HG03060 (cell line): ENCODE data around the gene SP140L.
"Not testable (repeated sequence)": the region's sequence is repeated elsewhere in the genome, so short reads cannot be mapped to it uniquely, and the experiment has no call there.

Experiments
- ATAC-seq: cut with Tn5 transposase; IDR thresholded peaks from one replicate; pipeline ENCODE4 v1.9.1; 2021; ENCODE audit warnings: low read depth, moderate number of reproducible peaks; ENCODE audit not compliant: unreplicated experiment

The SP140L gene

GRCh38 chr2:230358305-230358704 is 31.3 kb downstream of the SP140L start:
- ATAC-seq = no peak

- ATAC-seq = no peak
These were observed 33.0 kb downstream of the SP140L start for GRCh38 chr2:230360028-230360427.

DNA sequence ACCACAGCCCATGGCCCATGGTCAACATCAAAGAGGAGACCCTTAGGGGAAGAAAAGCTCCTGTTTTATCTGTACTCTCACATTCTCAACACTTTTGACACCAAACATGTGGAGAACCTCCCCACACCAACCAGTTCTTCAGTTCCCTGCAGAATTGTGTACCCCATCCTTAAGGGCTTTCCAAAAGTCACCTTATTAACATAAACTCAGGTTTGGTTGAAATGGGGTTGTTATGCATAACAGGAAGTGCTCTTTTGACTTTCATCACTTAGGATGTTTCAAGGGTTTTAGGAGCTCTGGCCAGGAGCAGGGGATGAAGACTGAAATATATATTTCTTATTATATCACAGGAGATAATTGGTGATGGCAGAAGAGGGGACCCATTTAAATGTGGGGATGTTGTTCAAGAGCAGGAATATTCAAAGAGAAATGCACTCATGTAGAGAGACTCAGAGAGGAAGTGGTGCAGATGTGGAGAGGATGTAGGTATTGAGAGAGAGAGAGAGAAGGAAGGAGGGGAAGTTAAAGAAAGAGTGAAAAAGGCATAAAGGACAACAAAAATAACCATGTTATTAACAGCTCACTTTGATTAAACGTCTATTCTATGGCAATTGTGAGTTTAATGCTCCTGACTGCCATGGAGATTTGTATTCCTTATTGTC is 35.2 kb downstream of the SP140L start:
- ATAC-seq = no peak

DNA sequence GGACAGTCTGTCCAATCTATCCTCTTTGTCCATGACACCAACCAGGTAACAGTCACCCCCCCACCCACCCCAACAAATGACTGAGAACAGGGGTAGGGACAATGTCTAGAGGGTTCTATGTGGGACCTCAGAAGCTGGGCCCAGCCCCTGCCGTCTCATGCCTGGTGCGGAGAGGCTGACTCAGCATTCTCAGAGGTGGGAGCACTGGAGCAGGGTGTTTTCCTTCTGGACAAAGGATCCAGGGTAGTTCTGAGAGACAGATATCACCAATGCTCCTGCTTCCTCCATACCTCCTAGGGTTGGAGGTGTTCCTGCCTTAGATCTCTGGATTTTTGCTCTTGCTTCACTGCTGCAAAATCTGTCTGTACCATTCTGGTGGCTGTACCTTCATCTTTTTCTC is 55.1 kb downstream of the SP140L start:
- no peak for ATAC-seq

DNA sequence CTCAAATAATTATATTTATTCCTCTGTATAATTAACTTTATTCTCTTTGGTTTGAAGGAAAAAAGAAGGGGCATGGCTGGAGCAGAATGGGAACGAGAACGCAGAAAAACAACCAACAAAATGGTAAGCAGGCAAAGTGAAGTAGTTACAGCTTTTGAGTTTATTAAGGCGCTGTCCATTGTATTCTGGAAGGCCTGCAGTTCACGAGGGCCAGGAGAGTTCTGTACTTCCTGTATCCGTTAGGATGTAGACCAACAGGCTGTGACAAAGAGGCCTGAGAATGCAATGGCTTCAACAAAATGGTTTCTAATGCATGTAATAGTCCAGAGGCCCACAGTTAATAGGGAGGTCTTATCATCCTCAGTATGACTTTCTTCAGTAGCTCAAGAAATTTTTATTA is 56.5 kb downstream of the SP140L start:
- ATAC-seq = no peak

GRCh38 chr2:230384986-230385385 is 58.0 kb downstream of the SP140L start:
- ATAC-seq = no peak

GRCh38 chr2:230394301-230394700 is 67.3 kb downstream of the SP140L start:
- ATAC-seq = no peak

GRCh38 chr2:230398698-230399097 is 71.7 kb downstream of the SP140L start:
- ATAC-seq = not testable (repeated sequence)

- ATAC-seq = no peak
These were observed 73.0 kb downstream of the SP140L start for GRCh38 chr2:230400041-230400440.

DNA sequence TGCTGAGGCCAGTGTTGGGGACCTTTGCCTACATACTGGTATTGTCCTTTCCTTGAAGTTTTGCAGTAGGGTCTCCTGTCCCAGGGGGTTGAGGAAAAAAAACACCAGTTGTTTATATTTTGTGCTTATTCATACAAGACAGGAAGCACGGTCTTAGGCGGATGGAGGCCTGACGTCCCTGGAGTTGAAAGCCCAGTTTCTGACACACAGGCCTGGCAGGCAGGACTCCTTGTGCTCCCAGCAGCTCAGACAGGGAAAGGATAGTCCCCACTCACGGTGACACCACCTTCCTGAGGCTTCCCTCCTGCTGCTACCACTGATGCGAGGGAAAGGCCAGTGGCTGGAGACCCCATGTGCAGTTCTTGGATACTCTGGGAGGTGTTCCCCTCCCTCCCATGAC is 73.5 kb downstream of the SP140L start:
- no peak for ATAC-seq

GRCh38 chr2:230401026-230401425 is 74.0 kb downstream of the SP140L start:
- not testable (repeated sequence) for ATAC-seq

- ATAC-seq = no peak
These were observed 76.8 kb downstream of the SP140L start for GRCh38 chr2:230403746-230404145.

DNA sequence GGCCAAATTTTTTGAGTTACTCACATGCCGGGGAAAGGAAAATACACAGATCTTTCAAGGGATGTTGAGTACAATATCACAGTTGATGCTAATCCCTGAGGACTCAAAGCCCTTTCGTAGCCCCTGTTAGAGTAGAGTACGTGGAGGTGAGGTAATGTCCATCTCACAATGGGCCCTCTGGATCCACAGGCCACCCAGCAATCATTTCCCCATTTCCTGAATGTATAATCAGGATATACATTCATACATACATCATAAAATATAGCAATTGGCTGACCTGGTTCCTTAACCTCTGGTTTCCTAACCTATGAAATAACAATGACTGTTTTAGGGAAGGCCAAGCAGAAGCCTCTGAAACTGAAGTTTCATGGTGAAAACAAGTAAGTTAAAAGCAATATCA is 78.8 kb downstream of the SP140L start:
- no peak for ATAC-seq

DNA sequence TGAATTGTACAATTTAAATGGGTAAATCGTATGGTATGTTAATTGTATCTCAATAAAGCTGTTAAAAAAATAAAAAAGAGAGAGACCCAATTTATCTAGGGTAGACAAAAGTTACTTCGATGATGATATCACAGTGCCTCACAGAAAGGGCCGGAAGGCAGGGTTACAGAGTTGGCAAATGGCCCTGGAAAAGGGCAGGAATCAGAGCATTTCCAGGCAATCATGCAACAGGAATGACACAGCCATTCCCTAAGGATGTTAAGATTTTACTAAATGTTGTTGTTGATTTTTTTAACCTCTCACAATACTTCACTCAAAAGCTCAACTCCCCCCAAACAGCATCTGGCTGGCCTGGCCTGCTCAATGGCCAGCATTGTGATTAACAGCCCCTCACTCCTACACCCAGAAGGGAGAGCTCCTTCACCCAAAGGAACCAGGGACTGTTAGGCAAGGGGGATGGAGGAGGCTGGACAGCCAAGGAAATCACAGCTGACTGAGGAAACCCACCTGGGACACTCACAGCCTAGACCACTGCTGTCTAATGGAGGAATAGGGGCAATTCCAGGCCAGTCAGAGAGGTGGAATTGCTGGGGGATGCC is 81.3 kb downstream of the SP140L start:
- no peak for ATAC-seq

DNA sequence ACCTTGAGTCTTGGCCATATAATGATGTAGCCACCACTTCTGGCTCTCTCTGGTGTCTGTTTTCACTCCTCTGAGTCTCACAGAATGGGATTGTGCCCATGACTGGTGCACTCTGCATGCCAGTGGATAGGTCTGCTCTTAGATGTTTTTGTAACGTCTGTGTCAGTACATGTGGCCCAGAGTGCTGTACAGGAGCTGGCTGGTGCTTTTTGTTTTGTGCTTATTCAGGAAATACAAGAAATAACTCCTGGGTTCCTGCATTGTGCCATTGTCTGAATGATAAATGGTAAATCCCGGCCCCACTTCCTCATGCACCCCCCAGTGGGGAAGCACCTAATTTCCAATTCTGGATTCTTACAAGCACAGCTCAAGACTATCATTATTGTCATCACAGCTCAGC is 82.3 kb downstream of the SP140L start:
- ATAC-seq = not testable (repeated sequence)

DNA sequence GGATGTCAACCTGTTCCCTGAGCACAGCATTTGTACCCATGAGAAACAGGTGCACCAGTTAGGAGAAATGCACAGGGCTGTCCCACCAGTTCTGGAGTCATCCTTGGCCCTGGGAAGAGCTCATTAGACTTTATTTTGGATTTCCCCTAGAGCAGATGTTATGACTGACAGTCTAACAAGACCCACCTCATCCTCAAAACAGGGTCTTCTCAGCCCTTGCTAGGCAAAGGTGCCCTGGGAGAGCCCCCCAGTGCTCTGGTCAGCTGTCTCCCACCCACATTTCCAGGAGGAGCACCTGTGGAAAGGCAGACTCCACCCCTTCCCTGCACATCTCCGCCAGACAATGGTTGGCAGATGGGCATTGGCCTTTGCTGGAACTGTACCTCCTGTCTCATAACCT is 83.3 kb downstream of the SP140L start:
- no peak for ATAC-seq

GRCh38 chr2:230410861-230411569 is 84.0 kb downstream of the SP140L start:
- no peak for ATAC-seq

- ATAC-seq = peak; percentile 32
These were observed 84.8 kb downstream of the SP140L start for GRCh38 chr2:230411570-230412370.

DNA sequence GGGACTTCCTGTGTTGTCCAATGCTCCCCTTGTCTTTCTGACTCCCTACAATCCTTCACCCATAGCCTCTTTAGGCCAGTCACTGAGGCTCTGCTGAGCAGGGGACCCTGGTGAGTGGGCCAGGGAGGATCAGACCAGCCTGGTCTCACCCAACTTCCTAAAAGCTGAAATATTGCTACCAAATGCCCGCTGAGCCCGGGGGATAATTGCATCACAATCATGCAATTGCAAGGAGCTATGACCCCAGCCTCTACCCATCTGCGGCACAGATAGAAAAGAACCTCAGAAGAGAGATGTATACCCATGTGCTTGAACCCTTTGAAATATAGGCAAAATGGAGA is 85.3 kb downstream of the SP140L start:
- ATAC-seq = no peak

DNA sequence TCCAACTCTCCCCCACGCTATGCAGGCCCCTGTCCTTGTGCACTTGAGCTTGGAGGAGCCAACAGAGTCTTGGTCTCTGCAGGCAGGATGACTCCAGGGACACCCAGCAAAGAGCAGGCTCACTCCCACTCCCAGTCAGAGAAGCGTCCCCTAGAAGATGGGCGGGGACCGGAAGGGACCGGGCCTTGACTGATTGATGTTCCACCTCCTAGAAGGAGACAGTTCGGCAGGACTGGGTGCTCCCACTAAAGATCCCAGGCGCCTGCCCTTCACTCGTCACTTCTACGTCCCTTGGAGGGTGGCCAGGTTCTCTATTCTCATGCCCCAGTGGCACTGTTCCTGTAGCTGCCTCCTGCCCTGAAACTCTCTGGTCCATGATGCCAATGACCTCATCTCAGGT is 85.9 kb downstream of the SP140L start:
- ATAC-seq = no peak

GRCh38 chr2:230413479-230413878 is 86.5 kb downstream of the SP140L start:
- no peak for ATAC-seq
